ENCODE data around the gene HHIPL1.

DNA sequence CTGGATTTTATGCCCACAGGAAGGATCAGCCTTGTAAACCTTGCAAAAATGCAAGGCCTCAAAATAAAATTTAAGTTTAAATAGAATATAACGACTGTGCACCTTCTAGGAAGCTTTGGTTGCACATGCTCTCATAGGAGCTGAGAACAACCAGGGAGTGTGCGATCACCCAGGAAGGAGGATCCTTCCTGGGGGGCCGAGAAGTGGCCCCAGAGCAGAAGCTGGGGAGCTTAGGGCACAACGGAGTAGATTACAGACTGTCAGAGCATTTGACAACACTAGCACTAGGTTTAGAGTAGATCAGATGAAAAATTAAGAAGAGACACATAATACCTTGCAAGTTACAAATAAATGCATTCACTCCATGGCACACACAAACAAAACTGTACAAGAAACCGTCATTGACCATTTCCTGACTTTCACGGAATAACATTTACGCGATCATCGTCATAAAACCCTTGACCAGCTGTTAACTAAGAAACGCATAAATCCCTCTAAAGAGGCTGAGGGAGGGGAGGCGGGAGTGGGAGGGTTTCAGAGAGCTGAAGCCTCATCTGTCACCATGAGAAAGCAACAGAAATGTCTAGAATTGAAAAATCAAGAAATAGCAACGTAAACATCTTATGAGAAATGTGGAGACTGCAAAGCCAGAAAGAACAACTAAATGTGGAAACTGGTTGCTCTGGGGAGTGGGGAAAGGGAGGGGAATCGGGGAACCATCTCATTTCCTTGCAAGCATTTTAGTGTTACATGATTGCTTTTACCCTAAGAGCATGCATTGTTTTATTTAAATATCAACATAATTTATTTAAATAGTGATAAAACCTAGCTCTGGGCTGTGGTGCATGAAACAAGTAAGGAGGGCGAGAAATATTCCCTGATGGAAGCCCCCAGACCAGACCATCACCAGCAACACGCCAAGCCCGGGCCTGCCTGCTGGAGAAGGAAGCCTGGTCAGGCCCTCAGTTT is 27.8 kb upstream of the HHIPL1 start:
- no peak for TF ChIP-seq POLR2A (IDR thresholded peaks at IDR 0.05; ENCODE audit: low read depth, low read length)
- TF ChIP-seq CTCF (IDR thresholded peaks at IDR 0.05; ENCODE audit: extremely low read depth in 1 of 2, insufficient read depth in 1 of 2, low read depth in 1 of 2, low read length in 2 of 2) = no peak
- no peak for TF ChIP-seq POLR2AphosphoS5 (IDR thresholded peaks at IDR 0.05; ENCODE audit: insufficient read depth, low read depth, low read length)
- no peak for TF ChIP-seq EZH2 (IDR thresholded peaks at IDR 0.05; ENCODE audit: borderline replicate concordance, low read depth, low read length, severe bottlenecking)
- no peak for TF ChIP-seq MYC (IDR thresholded peaks at IDR 0.05; ENCODE audit: low read depth, low read length)
- no peak for TF ChIP-seq MAX (IDR thresholded peaks at IDR 0.05; ENCODE audit: insufficient read depth, insufficient read length)

Measured in endothelial cell of umbilical vein (primary cell).